Skeletal muscle satellite cell (primary cell): ENCODE measurements around the gene PALLD.

Experiments used
- H3K27me3 ChIP-seq: 2 replicates; pipeline ENCODE4 v1.7.0; 2013; ENCODE audit warnings: low read length; ENCODE audit not compliant: control insufficient read depth, insufficient read depth
- H3K36me3 ChIP-seq: 2 replicates; pipeline ENCODE4 v1.7.0; 2013; ENCODE audit warnings: mild to moderate bottlenecking, control low read depth, low read length; ENCODE audit not compliant: insufficient read depth
- H3K4me1 ChIP-seq: 2 replicates; pipeline ENCODE4 v1.7.0; 2013; ENCODE audit warnings: low read length; ENCODE audit not compliant: control insufficient read depth, insufficient read depth
- H3K4me2 ChIP-seq: 2 replicates; pipeline ENCODE4 v1.7.0; 2013; ENCODE audit warnings: mild to moderate bottlenecking, low read length
- H3K4me3 ChIP-seq: 2 replicates; pipeline ENCODE4 v1.7.0; 2013; ENCODE audit warnings: low read length
- H3K9ac ChIP-seq: 2 replicates; pipeline ENCODE4 v1.7.0; 2013; ENCODE audit warnings: mild to moderate bottlenecking, low read depth, low read length, moderate library complexity
- H3K9me3 ChIP-seq: replicated peaks from 2 replicates; pipeline ENCODE4 v1.7.0; 2013; ENCODE audit warnings: mild to moderate bottlenecking, control low read depth, low read length

Gene PALLD

DNA sequence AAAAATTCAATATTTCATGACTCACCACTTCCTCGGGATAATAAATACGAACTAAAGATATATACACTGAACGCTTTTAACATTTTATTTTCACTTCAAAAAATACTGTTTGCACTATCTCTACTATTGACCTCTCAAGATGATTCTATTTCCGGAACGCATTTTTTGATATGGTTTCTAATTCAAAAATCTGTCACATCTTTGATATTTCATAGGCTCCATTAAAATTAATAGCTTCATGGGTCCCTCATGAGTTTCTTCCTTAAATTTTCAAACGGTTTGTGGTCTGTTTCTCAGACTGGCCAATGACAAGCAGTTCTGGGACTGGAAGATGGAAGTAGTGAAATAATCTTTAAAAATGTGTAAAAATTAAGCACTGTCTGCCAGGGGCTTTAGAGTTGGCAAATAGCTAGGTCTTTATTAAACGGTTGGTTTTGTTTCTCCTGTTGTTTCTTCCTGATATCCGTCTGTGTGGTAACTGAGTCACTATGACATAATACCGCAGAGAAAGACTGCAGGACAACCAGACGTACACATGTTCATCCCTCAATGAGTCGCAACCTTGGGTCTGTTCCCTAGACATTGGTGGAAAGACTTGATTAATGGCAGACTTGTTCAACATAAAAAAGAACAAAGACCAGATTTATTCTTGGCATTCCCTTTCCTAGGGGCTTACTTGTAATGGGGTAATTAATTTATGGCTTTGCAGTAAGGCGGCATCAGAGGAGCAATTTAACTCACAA, 133.8 kb downstream of the PALLD start:
- Histone ChIP-seq H3K9ac (peak overlapping the region; percentile 97), H3K4me1 (peaks cover 38% of the 10 kb centered on the region), H3K36me3 (no peaks in the 10 kb centered on the region), H3K4me2 (peak overlapping the region; percentile 80), H3K27me3 (no peaks in the 10 kb centered on the region), H3K4me3 (peak overlapping the region; percentile 86), H3K9me3 (no peaks in the 10 kb centered on the region)

DNA sequence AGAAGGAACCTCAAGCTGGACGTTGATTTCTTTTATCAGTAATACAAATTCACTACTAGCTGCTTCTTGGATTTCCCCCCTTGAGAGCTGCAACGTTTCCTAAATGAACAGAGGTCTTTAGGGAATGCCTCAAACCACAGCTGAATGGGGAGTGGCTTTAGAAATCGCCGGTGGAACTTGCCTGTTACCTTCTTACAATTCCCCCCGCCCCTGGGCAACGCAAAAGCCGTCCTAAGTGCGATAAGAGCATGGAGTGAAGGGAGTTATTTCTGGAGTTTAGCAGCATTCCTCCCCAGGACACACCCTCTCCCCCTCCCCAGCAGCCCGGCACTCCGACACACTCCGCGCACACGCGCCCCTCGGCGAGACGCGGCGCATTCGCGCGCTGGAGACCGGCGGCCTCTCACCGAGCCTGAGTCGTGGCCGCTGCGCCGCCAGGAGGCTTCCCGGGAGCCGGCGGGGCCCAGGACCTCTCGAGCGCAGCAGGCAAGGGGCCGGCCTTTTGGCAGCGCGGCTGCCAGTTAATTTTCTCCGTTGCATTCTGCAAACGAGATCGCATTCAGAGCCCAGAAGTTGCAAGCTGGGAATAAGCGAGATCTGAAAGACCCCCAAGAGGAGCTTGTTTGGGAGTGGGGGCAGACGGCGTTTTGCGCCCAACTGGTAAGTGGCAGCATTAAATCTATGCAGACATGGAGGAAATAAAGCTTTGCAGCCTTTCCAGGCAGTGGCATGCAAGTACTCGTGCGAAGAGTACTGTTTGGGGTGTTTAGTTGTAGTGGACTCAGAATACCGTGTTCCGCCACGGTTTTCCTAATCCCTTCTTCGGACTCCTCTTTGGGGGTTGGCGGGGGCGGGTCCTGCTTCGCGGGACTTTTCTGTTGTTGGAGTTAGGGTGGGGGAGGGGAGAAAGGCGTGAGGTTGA, 134.7 kb downstream of the PALLD start:
- no peaks in the 10 kb centered on the region for H3K36me3 ChIP-seq
- peak overlapping the region; percentile 86 for H3K4me3 ChIP-seq
- peak overlapping the region; percentile 80 for H3K4me2 ChIP-seq
- H3K4me1 ChIP-seq, result peaks cover 46% of the 10 kb centered on the region
- H3K27me3 ChIP-seq, result no peaks in the 10 kb centered on the region
- H3K9me3 ChIP-seq, result no peaks in the 10 kb centered on the region
- H3K9ac ChIP-seq, result peak overlapping the region; percentile 97

- peak overlapping the region; percentile 97 for H3K9ac ChIP-seq
- H3K4me2 ChIP-seq, result peak overlapping the region; percentile 80
- H3K4me1 ChIP-seq, result peaks cover 54% of the 10 kb centered on the region
- H3K27me3 ChIP-seq, result no peaks in the 10 kb centered on the region
- no peaks in the 10 kb centered on the region for H3K9me3 ChIP-seq
- H3K36me3 ChIP-seq, result no peaks in the 10 kb centered on the region
- H3K4me3 ChIP-seq, result peak overlapping the region; percentile 86
These were observed 135.5 kb downstream of the PALLD start for GRCh38 chr4:168632301-168632725.

GRCh38 chr4:168633064-168633463, 136.2 kb downstream of the PALLD start:
- Histone ChIP-seq H3K4me1 (peaks cover 62% of the 10 kb centered on the region), H3K4me2 (peak overlapping the region; percentile 80), H3K36me3 (no peaks in the 10 kb centered on the region), H3K9me3 (no peaks in the 10 kb centered on the region), H3K9ac (peak overlapping the region; percentile 97), H3K27me3 (no peaks in the 10 kb centered on the region), H3K4me3 (peak overlapping the region; percentile 86)

DNA sequence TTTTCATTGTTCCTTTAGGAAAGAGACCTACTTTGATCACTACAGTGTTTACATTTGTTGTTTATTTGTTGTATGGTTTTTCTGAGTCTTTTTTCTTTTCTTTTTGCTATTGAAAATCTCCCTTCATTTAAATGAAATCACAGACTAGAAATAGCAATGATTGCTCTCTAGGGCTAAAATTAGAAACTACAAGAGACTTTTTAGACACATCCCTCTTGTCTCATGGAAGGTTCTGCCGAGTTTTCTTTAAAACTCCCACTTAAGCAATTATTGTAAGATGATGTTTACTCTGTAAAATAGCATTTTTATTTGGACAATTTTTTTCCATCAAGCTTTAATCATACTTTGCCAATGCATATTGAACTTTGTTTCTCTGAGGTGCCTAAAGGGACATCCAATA, 136.6 kb downstream of the PALLD start:
- no peaks in the 10 kb centered on the region for H3K36me3 ChIP-seq
- H3K9me3 ChIP-seq, result no peaks in the 10 kb centered on the region
- H3K4me2 ChIP-seq, result peak overlapping the region; percentile 80
- H3K27me3 ChIP-seq, result no peaks in the 10 kb centered on the region
- peak overlapping the region; percentile 97 for H3K9ac ChIP-seq
- H3K4me3 ChIP-seq, result peak overlapping the region; percentile 86
- H3K4me1 ChIP-seq, result peaks cover 66% of the 10 kb centered on the region

- Histone ChIP-seq H3K27me3 (no peaks in the 10 kb centered on the region), H3K4me2 (peak overlapping the region; percentile 80), H3K9ac (peak overlapping the region; percentile 97), H3K4me1 (peaks cover 72% of the 10 kb centered on the region), H3K4me3 (peak overlapping the region; percentile 86), H3K9me3 (no peaks in the 10 kb centered on the region), H3K36me3 (no peaks in the 10 kb centered on the region)
These were observed 137.5 kb downstream of the PALLD start for GRCh38 chr4:168634276-168634802.

- peak overlapping the region; percentile 97 for H3K9ac ChIP-seq
- peak overlapping the region; percentile 42 for H3K4me3 ChIP-seq
- no peaks in the 10 kb centered on the region for H3K27me3 ChIP-seq
- H3K4me2 ChIP-seq, result peak overlapping the region; percentile 80
- no peaks in the 10 kb centered on the region for H3K9me3 ChIP-seq
- H3K4me1 ChIP-seq, result peaks cover 70% of the 10 kb centered on the region
- no peaks in the 10 kb centered on the region for H3K36me3 ChIP-seq
These were observed 139.2 kb downstream of the PALLD start for GRCh38 chr4:168636040-168636439.

DNA sequence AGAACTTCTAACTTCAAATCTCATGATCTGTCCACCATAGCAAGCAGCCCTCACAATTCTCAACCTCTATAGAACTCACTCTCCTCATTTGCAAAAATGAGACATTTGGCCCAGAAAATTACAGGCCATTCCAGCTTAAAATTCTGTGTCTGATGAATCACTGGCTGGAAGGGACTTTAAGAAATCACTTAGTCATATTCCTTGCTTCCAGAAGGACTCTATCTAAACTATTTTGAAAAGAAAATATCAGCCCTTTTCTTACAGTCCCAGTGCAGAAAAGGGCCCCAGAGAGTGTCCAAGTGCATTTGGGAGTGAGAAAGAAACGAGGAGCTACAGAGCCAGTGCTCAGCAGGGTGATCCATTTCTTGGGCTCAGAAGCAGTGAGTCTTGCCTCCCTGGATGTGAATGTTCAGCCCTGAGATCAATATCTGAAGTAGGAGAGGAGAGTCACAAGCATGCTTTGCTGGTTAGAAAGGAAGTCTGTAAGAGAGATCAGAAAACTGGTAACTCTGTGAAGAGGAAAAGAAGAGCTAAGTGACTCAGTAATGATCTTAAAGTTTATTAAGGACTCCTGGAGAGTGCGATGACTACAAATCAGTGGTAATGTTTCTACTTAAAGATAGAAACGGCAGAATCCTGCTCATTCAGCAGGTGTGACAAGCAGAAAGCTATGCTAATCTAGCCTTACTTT, 139.8 kb downstream of the PALLD start:
- Histone ChIP-seq H3K4me3 (peak overlapping the region; percentile 14), H3K9me3 (no peaks in the 10 kb centered on the region), H3K36me3 (no peaks in the 10 kb centered on the region), H3K9ac (peak overlapping the region; percentile 97), H3K27me3 (no peaks in the 10 kb centered on the region), H3K4me1 (peaks cover 74% of the 10 kb centered on the region), H3K4me2 (peak overlapping the region; percentile 80)

- peak overlapping the region; percentile 1 for H3K4me2 ChIP-seq
- no peaks in the 10 kb centered on the region for H3K9me3 ChIP-seq
- no peaks in the 10 kb centered on the region for H3K27me3 ChIP-seq
- peak overlapping the region; percentile 97 for H3K9ac ChIP-seq
- H3K4me3 ChIP-seq, result no peak overlapping the region
- peaks cover 78% of the 10 kb centered on the region for H3K4me1 ChIP-seq
- no peaks in the 10 kb centered on the region for H3K36me3 ChIP-seq
These were observed 141.3 kb downstream of the PALLD start for GRCh38 chr4:168637872-168638756.

DNA sequence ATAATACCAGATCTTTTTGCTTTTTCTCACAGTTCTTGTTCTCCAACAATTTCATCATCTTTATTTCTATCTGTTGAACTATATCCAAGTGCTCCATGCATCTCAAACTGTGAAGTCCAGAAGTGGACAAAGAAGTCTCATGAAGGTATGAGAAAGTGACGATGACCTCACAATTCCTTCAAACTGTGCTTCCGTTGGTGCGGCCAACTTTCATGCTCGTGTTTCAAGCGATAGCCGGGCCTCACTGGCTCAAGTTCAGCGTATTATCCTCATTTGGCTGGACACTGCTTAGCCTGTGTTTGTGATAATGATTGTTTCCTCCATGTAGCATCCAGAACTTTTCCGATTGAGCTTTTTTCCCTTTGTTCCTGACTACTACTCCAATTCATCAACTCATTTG, 143.1 kb downstream of the PALLD start:
- H3K4me2 ChIP-seq, result peak overlapping the region; percentile 5
- H3K9me3 ChIP-seq, result no peaks in the 10 kb centered on the region
- peaks cover 77% of the 10 kb centered on the region for H3K4me1 ChIP-seq
- no peaks in the 10 kb centered on the region for H3K27me3 ChIP-seq
- no peak overlapping the region for H3K9ac ChIP-seq
- peaks cover 3% of the 10 kb centered on the region for H3K36me3 ChIP-seq
- no peak overlapping the region for H3K4me3 ChIP-seq
